Measurements from ENCODE around the gene SLC15A1. TPM values are rescaled to one million over a fixed set of nuclear protein-coding genes. Genes with fewer than 3 reads are reported as not detected.

The SLC15A1 gene
- total and polyA plus RNA-seq, 8 donors: 0.15 to 9.9 (median 0.19) TPM; not detected in 5

DNA sequence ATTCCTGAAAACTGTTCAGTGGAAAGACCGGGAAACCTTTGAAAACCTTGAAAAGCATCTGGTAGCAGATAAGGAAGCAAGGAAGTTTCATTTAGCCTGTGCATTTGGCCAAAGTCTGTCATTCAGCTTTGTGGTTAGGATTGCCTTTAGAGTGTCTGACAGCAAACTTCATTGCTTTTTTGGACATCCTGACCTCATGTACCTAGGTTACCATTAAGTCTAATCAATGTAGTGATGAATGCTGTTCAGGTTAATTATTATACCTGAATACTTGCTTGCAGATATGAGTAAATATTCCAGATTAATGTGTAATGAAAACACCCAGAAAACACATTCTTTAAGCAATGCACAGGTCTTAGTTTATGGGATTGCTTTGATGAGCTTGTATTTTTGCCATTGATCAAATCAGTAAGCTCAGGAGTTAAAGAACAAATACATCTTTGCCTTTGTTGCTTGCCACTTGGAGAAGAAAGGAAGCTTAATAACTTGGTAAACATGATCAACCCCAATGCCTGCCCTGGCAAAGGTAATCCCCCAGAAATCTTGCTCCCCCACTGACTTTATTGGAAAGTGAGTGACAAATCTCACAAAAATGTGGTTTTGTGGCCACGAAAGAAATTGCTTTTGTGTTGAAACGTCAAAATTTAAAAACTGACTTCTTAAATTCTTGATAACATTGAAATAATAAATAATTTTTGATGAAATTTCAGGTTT, 87.4 kb downstream of the SLC15A1 start:
- no peak overlapping the region for H3K27ac ChIP-seq

GRCh38 chr13:98664510-98664909, 88.0 kb downstream of the SLC15A1 start:
- TF ChIP-seq, protein P1, sequence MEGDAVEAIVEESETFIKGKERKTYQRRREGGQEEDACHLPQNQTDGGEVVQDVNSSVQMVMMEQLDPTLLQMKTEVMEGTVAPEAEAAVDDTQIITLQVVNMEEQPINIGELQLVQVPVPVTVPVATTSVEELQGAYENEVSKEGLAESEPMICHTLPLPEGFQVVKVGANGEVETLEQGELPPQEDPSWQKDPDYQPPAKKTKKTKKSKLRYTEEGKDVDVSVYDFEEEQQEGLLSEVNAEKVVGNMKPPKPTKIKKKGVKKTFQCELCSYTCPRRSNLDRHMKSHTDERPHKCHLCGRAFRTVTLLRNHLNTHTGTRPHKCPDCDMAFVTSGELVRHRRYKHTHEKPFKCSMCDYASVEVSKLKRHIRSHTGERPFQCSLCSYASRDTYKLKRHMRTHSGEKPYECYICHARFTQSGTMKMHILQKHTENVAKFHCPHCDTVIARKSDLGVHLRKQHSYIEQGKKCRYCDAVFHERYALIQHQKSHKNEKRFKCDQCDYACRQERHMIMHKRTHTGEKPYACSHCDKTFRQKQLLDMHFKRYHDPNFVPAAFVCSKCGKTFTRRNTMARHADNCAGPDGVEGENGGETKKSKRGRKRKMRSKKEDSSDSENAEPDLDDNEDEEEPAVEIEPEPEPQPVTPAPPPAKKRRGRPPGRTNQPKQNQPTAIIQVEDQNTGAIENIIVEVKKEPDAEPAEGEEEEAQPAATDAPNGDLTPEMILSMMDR (IDR thresholded peaks at IDR 0.05): no peak
- Histone ChIP-seq H3K9me3 (no peaks in the 10 kb centered on the region), H3K27ac (no peak overlapping the region), H3K27me3 (no peaks in the 10 kb centered on the region), H3K4me3 (no peak overlapping the region), H3K36me3 (no peaks in the 10 kb centered on the region), H3K4me1 (no peaks in the 10 kb centered on the region)
- intact Hi-C loops (cut with DNase I; ENCODE audit: low total_unique reads): no loop called here
- DNase-seq: no peak
- 74 to 100% (median 89%) methylated on average over 1 of the region's 1 CpG for WGBS, 5 donors

More for the DNA sequence above, 87.4 kb downstream of the SLC15A1 start:
- no peaks in the 10 kb centered on the region for H3K4me1 ChIP-seq
- H3K36me3 ChIP-seq: no peaks in the 10 kb centered on the region
- no peak for DNase-seq
- intact Hi-C loops (cut with DNase I; ENCODE audit: low total_unique reads): no loop called here
- no peaks in the 10 kb centered on the region for H3K9me3 ChIP-seq
- H3K27me3 ChIP-seq: no peaks in the 10 kb centered on the region
- TF ChIP-seq POLR2AphosphoS5 (IDR thresholded peaks at IDR 0.05) (no peak), POLR2A (IDR thresholded peaks at IDR 0.05) (no peak)
- TF ChIP-seq, protein P1 (IDR thresholded peaks at IDR 0.05): no peak
- no peak overlapping the region for H3K4me3 ChIP-seq
- 47 to 63% (median 58%) methylated on average over 3 of the region's 3 CpGs for WGBS, 5 donors

DNA sequence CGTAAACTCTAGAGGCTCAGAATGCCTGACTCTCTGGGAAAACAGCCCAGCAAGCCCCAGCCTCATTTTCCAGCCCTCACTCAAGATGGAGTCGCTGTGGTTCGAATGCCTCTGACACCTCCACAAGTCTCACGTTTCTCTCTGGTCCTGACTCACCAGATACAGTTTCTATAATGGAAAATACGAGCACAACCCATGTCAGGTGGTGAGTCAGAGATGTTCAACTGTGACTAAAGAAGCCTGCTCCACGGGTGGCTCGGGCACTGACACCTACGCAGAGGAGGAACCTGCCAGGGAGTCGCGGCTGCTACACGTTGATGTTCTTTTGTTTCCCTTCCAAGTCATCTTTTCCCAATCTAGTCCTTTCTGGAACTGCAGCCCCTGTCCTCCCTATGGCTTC, 88.4 kb downstream of the SLC15A1 start:
- Histone ChIP-seq H3K27ac (no peak overlapping the region), H3K4me1 (no peaks in the 10 kb centered on the region), H3K36me3 (no peaks in the 10 kb centered on the region), H3K27me3 (no peaks in the 10 kb centered on the region), H3K4me3 (no peak overlapping the region), H3K9me3 (no peaks in the 10 kb centered on the region)
- 67 to 77% (median 74%) methylated on average over 11 of the region's 11 CpGs for WGBS, 5 donors
- no peak for TF ChIP-seq POLR2AphosphoS5 (IDR thresholded peaks at IDR 0.05)
- TF ChIP-seq, protein P1 (IDR thresholded peaks at IDR 0.05): no peak
- TF ChIP-seq EP300 (IDR thresholded peaks at IDR 0.05): no peak
- TF ChIP-seq POLR2A (IDR thresholded peaks at IDR 0.05): no peak
- intact Hi-C loops (cut with DNase I; ENCODE audit: low total_unique reads): no loop called here
- no peak for DNase-seq

DNA sequence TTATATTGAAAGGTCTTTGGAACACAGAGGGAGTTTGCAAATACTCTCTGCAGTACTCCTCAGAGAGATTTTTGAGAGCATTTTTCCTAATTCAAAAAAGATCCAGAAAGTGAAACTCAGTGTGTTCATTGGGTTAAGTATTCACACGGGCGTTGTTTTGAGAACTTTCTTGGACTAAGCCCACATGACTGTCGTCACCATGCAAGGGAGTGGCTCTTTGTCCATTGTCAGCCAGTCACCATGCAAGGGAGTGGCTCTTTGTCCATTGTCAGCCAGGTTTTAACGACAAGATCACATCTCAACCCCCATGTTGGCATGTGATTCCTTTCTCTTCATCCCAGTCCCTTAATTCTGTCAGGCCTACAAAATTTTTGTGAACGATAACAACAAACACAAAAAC, 94.3 kb downstream of the SLC15A1 start:
- TF ChIP-seq EP300 (IDR thresholded peaks at IDR 0.05): no peak
- TF ChIP-seq, protein P1 (IDR thresholded peaks at IDR 0.05): no peak
- 39 to 48% (median 41%) methylated on average over 5 of the region's 5 CpGs for WGBS, 5 donors
- Histone ChIP-seq H3K27ac (no peak overlapping the region), H3K4me3 (no peak overlapping the region), H3K27me3 (no peaks in the 10 kb centered on the region), H3K36me3 (no peaks in the 10 kb centered on the region), H3K9me3 (no peaks in the 10 kb centered on the region), H3K4me1 (peaks cover 0 to 5% (median 1%) of the 10 kb centered on the region in 4 donors)
- intact Hi-C loops (cut with DNase I; ENCODE audit: low total_unique reads): loop anchor here (5.0 kb wide), 1 partner anchor 211 kb away; no protein-coding TSS in a partner anchor
- DNase-seq: peak in 1 of 2 donors; percentile 48
